Nephron progenitor cell (in vitro differentiated cells): Measurements from ENCODE around the gene ABCA1.

Experiments used
- DNase-seq: peaks from one replicate; pipeline ENCODE4 v3.0.0; 2021
- H3K27ac Mint-ChIP-seq: 2 replicates; pipeline ENCODE4 v1.8.0; 2021; ENCODE audit warnings: mild to moderate bottlenecking, moderate library complexity, mixed read lengths
- H3K27me3 Mint-ChIP-seq: 2 replicates; pipeline ENCODE4 v1.8.0; 2021; ENCODE audit warnings: mild to moderate bottlenecking, low read depth, mixed read lengths; ENCODE audit not compliant: poor library complexity
- H3K36me3 Mint-ChIP-seq: 2 replicates; pipeline ENCODE4 v1.8.0; 2021; ENCODE audit warnings: low read depth, mixed read lengths
- H3K4me1 Mint-ChIP-seq: 2 replicates; pipeline ENCODE4 v1.8.0; 2021; ENCODE audit warnings: mixed read lengths
- H3K4me3 Mint-ChIP-seq: 2 replicates; pipeline ENCODE4 v1.8.0; 2021; ENCODE audit warnings: mild to moderate bottlenecking, moderate library complexity, mixed read lengths
- H3K9me3 Mint-ChIP-seq: 2 replicates; pipeline ENCODE4 v1.8.0; 2021; ENCODE audit warnings: mild to moderate bottlenecking, moderate library complexity, mixed read lengths
- TF ChIP-seq, protein P1 (sequence below): fragments of 200-600 bp; sonication (generic); IDR thresholded peaks from 2 replicates; pipeline ENCODE4 v1.5.0; 2021; ENCODE audit warnings: antibody characterized with exemption

ABCA1 gene

DNA sequence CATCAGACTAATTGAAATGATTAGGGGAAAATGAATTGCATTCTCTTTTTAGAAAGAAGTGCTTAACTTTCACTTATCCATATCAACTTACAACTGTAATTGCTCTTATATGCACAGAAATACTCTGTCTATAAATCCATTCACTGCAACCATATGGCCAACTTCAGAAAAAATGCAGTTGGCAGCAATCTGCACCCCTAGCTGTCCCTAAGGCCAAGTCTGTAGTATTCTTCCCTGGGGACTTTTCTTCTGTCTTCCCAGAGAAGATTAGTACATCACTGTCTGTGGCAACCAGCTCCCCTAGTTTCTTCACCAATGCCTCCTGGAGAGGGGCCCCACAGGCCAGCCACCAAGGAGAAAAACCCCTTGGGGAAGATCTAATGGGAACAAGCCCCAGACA is 45.4 kb downstream of the ABCA1 start:
- DNase-seq = no peak
- TF ChIP-seq, protein P1, sequence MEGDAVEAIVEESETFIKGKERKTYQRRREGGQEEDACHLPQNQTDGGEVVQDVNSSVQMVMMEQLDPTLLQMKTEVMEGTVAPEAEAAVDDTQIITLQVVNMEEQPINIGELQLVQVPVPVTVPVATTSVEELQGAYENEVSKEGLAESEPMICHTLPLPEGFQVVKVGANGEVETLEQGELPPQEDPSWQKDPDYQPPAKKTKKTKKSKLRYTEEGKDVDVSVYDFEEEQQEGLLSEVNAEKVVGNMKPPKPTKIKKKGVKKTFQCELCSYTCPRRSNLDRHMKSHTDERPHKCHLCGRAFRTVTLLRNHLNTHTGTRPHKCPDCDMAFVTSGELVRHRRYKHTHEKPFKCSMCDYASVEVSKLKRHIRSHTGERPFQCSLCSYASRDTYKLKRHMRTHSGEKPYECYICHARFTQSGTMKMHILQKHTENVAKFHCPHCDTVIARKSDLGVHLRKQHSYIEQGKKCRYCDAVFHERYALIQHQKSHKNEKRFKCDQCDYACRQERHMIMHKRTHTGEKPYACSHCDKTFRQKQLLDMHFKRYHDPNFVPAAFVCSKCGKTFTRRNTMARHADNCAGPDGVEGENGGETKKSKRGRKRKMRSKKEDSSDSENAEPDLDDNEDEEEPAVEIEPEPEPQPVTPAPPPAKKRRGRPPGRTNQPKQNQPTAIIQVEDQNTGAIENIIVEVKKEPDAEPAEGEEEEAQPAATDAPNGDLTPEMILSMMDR = no peak
- no peak overlapping the region for H3K27ac Mint-ChIP-seq
- H3K27me3 Mint-ChIP-seq = peaks cover 8% of the 10 kb centered on the region
- no peaks in the 10 kb centered on the region for H3K9me3 Mint-ChIP-seq
- H3K36me3 Mint-ChIP-seq = peaks cover 39% of the 10 kb centered on the region
- no peak overlapping the region for H3K4me3 Mint-ChIP-seq
- peaks cover 33% of the 10 kb centered on the region for H3K4me1 Mint-ChIP-seq

DNA sequence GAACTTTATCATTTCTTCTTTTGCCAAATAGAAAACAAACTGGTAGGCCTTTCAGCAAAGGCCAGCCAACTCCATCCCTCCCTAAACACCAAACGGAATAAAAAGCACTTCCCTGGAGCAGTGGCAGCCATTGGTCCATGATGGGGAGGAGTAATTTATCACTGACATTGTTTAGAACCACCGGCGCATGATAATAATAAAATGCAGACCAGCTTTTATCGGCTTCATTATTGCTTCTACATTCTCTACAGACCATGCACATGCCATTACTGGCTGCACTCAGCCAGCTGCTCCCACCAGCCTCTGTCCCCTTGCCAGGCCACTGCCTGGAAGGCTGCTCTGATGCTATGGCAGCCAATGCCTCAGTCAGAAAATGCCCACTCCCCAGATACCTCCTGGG is 45.9 kb downstream of the ABCA1 start:
- TF ChIP-seq, protein P1 = no peak
- DNase-seq = no peak
- Mint-ChIP-seq H3K36me3 (peaks cover 37% of the 10 kb centered on the region), H3K4me1 (peaks cover 33% of the 10 kb centered on the region), H3K27me3 (peaks cover 9% of the 10 kb centered on the region), H3K9me3 (no peaks in the 10 kb centered on the region), H3K27ac (no peak overlapping the region), H3K4me3 (no peak overlapping the region)

DNA sequence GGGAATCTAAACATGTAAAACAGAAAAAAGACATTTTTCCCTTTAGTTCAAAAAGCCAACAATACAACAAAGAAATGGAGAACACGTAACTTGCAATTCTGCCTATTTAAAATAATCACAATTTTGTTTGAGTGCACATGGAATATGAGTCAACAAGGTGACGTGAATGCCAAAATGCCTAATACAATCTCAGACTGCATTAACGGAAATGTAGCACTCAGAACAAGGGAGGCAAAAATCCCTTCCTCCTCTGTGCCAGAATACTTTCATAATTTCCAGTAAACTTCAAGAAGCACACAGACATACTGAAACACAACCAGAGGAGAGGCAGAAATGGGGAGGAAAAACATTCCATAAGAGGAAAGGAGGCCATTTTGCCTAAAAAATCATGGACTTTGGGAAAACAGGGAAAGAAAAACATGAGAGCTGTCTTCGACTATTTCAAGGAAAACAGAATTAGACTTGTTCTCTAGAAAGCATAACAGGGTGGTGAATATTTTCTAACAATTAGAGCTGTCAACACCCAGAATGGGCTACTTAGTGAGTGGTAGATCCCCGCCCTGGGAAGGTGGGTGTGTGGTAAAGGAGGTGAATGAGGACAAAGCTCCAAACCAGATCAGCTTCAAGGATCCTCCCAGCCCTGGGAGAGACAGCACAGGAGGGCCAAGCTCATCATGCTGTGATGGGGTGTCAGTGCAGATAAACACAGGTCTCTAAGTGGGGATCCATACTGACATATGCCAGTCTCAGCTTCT is 48.2 kb downstream of the ABCA1 start:
- DNase-seq = no peak
- TF ChIP-seq, protein P1 = no peak
- no peaks in the 10 kb centered on the region for H3K9me3 Mint-ChIP-seq
- H3K4me1 Mint-ChIP-seq = peaks cover 26% of the 10 kb centered on the region
- H3K27ac Mint-ChIP-seq = no peak overlapping the region
- peaks cover 6% of the 10 kb centered on the region for H3K27me3 Mint-ChIP-seq
- peaks cover 37% of the 10 kb centered on the region for H3K36me3 Mint-ChIP-seq
- no peak overlapping the region for H3K4me3 Mint-ChIP-seq

DNA sequence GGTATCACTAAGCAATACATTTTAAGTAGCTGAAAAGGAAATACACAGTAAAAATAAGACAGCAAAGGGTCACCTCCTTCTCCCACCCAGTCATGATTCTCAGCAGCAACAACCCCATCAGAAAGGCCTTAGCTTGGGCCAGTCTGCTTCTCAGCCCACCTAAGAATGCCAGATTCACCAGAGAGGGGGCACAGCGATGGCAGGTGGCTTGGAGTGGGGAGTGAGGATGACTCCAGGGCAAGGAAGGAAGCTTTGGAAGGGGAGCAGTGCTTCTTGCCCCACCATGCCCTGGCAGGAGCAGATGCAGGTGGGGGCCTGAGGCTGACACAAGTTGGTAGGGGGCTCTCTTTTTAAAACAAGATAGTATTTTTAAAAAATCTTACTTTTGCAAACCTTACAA is 51.4 kb downstream of the ABCA1 start:
- Mint-ChIP-seq H3K4me1 (peaks cover 13% of the 10 kb centered on the region), H3K36me3 (peaks cover 54% of the 10 kb centered on the region), H3K9me3 (peaks cover 8% of the 10 kb centered on the region), H3K27ac (peak overlapping the region; percentile 78), H3K4me3 (no peak overlapping the region), H3K27me3 (peaks cover 6% of the 10 kb centered on the region)
- TF ChIP-seq, protein P1 = no peak
- no peak for DNase-seq

DNA sequence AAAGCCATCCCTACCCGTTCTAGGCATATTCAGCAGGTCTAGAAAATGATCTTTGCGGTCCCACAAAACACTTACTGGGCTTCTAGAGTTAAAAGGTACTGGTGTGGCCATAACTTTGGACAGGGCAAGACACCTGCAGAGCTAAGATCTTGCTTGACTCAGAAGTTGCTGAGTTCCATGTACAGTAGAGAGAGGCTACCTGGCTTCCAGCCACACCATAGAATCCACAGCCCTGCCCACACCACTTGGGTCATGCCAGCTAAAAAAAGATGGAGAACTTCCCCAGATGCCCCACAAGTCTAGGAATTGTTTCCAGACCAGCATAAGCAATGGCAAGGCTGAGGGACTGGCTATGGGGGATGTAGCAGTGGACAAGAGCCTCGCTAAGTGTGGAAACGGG is 52.1 kb downstream of the ABCA1 start:
- DNase-seq = no peak
- peaks cover 61% of the 10 kb centered on the region for H3K36me3 Mint-ChIP-seq
- TF ChIP-seq, protein P1 = no peak
- H3K27me3 Mint-ChIP-seq = peaks cover 6% of the 10 kb centered on the region
- peaks cover 8% of the 10 kb centered on the region for H3K9me3 Mint-ChIP-seq
- H3K4me3 Mint-ChIP-seq = no peak overlapping the region
- H3K4me1 Mint-ChIP-seq = peaks cover 10% of the 10 kb centered on the region
- no peak overlapping the region for H3K27ac Mint-ChIP-seq

DNA sequence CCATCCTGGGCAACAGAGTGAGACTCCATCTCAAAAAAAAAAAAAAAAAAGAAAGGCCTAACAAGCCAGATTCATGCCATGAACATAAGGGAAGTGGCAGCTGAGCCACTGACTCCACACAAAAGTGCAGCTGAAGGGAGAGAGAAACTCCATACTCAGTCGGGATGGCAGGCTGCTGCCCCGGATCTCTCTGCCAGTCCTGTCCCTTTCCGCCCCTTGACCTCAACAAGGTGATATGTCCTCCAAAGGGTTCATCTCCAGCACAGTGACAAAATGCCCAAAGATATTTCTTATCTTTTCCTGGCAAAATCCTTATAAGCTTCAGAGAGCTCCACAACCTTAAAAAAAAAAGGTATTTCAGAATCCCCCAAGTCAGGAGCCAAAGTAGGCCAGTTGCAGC is 52.6 kb downstream of the ABCA1 start:
- Mint-ChIP-seq H3K27me3 (peaks cover 8% of the 10 kb centered on the region), H3K4me1 (peaks cover 14% of the 10 kb centered on the region), H3K9me3 (peaks cover 8% of the 10 kb centered on the region), H3K4me3 (no peak overlapping the region), H3K27ac (no peak overlapping the region), H3K36me3 (peaks cover 67% of the 10 kb centered on the region)
- TF ChIP-seq, protein P1 = no peak
- DNase-seq = no peak
